Cardiac septum (tissue), 1 donor: Measurements from ENCODE around the gene SH3GL3. TPM values are rescaled to one million over a fixed set of nuclear protein-coding genes. Genes with fewer than 3 reads are reported as not detected.

ENCODE experiments used
- DNase-seq: peaks from one replicate; pipeline ENCODE4 v3.0.0-alpha.2; 2020; ENCODE audit warnings: low spot score
- intact Hi-C: fragments of 100-400 bp; cut with DNase I; formaldehyde crosslinking; loops from one replicate; pipeline ENCODE4 v1.14.0; 2022
- total RNA-seq: library from RNA; stranded (reverse); fragmentation: NEBNext Ultra II Directional; extraction: Animal tissue kit (Norgen Biotek cat#: 25700); gene quantifications from one replicate; pipeline ENCODE4 v1.2.1, GENCODE V29; 2021
- donor health status: DM: no; HTN: no; CAD: no.

SH3GL3 gene
- total RNA-seq, 1 donor from 2014 or later, result not detected

DNA sequence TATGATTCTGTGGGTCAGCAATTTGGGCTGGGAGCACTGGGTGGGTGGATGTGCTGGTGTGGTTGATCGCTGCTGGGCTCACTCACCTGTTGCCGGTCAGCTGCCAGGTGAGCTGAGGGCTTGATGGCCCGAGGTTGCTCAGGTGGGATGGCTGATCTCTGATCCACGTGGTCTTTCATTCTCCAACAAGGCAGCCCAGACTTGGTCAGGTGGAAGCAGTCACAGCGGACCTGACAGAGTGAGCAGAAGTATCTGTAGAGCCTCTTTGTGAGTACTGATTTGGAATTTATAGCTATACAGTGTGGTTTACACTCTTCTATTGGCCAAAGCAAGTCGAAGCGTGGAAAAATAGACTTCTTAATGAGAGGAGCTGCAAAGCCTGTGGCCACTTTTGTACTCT lies 109.6 kb downstream of the SH3GL3 start:
- no peak for DNase-seq
- intact Hi-C loops, result loop anchor here (5.0 kb wide), 1 partner anchor 119 kb away; no protein-coding TSS in a partner anchor

GRCh38 chr15:83558146-83558545 lies 111.0 kb downstream of the SH3GL3 start:
- intact Hi-C loops, result loop anchor here (2.0 to 5.0 kb wide), 2 partner anchors 121 to 309 kb away; no protein-coding TSS in a partner anchor
- DNase-seq, result no peak

- intact Hi-C loops, result loop anchor here (2.0 to 5.0 kb wide), 2 partner anchors 122 to 311 kb away; no protein-coding TSS in a partner anchor
- DNase-seq, result peak; percentile 44
Observed at GRCh38 chr15:83559310-83559966, 112.3 kb downstream of the SH3GL3 start.

DNA sequence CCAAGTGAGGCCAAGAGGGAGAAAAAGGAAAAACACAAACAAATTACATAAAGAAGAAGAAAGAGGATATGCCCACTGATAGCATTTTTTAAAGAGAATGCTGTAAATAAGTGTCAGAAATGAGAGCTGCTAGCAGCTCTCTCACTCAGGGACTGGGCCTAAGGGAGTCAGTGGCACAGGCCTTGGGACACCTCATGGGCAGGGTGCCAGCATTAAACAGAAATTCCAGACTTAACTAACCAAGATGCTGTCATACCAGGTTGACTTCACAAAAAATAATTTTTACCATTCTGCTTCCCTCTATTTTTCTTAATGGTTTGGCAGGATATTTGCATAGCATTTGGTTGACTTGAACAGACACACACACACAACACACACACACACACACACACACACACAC lies 114.5 kb downstream of the SH3GL3 start:
- intact Hi-C loops, result no loop called here
- DNase-seq, result no peak

- DNase-seq, result no peak
Observed at GRCh38 chr15:83565138-83565537, 118.0 kb downstream of the SH3GL3 start.

GRCh38 chr15:83565553-83566159 lies 118.5 kb downstream of the SH3GL3 start:
- intact Hi-C loops, result no loop called here
- no peak for DNase-seq

More at GRCh38 chr15:83565138-83565537, 118.0 kb downstream of the SH3GL3 start:
- intact Hi-C loops, result no loop called here

GRCh38 chr15:83567318-83567717 lies 120.2 kb downstream of the SH3GL3 start:
- DNase-seq, result no peak
- intact Hi-C loops, result no loop called here

GRCh38 chr15:83569341-83569740 lies 122.2 kb downstream of the SH3GL3 start:
- intact Hi-C loops, result no loop called here
- no peak for DNase-seq

GRCh38 chr15:83570756-83571155 lies 123.6 kb downstream of the SH3GL3 start:
- intact Hi-C loops, result no loop called here
- DNase-seq, result no peak

GRCh38 chr15:83571820-83572707 lies 124.9 kb downstream of the SH3GL3 start:
- intact Hi-C loops, result no loop called here
- DNase-seq, result no peak

- intact Hi-C loops, result no loop called here
- no peak for DNase-seq
Observed at GRCh38 chr15:83574345-83574744, 127.2 kb downstream of the SH3GL3 start.

DNA sequence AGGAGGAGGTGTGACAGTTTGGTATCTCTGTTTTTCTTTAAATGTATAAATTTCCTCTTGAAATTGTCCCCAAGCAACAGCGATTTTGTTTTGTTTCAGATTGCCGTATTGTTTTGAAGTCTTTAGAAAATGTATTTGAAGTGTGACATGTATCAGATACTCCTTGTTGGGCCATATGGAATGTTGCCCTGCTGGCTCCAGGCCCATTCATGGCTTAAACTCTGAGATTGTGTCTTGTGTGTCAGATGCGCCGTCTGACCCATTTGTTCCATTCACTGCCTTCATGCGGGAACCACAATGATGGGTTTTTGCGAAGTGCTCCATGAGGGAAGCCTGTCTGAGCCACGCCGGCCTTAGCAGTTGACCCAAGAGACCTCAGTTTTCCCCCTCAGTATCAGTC lies 131.6 kb downstream of the SH3GL3 start:
- DNase-seq, result no peak
- intact Hi-C loops, result no loop called here

DNA sequence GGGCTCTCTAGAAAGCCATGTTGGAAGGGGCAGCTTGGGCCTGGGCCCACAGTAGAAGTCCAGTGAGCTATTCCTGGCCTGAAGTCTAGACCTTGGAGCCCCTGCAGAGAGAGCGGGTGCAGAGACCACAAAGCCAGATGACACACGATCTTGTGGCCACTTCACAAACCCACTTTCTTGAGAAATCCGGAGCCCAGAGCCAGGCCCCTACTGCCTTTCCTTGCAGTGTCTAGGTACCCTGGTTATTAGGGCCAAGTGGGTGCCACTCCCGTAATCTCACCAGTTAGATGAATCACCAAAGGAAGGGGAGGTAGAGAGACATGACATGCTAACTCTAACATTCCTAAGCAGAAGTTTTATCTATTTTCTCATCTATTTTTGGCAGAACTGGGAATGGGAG lies 134.2 kb downstream of the SH3GL3 start:
- intact Hi-C loops, result no loop called here
- no peak for DNase-seq

DNA sequence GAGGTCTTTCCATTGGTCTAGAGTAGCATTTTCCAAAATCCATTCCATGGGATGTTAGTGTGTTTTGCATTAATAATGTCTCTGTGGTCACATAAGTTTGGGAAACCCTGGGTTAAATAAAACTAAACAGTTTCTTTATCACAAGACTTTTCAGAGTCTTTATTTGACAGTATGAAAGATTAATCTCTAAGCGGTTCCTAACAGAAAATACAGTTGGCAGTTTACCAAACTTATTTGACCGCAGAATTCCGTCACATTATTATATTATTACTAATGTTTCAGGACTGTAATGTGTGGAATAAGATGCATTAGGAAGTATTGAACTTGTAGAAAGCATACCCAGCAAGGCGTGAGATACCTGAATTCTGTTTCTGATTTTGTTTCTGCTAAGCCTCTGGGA lies 135.2 kb downstream of the SH3GL3 start:
- no peak for DNase-seq
- intact Hi-C loops, result no loop called here

DNA sequence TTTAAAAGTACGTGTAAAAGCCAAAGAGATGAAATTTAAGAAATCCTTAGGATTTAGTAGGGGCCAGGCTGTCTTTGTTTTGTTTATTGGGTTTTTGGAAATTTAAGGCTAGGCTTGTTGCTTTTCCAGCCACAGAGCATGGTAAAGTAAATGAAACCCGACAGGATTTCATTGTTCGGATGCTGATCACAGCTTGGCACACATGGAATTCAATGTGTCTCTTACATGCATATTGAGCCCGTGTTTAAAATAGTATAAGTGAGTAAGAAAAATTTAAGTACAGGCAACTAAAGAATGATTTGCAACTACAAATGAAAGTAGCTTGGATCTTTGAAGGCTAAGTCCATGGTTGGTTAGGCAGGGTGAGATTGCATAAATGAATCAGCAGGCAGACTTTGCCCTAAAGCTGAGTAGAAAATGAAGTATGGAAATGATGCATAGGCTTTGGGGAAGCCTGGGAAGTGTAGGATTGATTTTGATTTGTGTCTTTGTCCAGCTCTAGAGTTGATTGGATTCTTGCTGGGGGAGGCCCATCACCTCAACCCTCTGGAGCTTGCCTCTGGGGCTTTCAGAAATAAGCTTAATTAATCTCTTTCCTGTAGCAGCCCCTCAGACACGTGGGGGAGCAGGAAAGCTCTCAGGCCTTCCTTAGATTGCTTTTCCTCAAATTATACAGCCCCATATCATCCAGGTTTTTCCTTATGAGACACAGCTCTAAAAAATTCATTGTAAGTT lies 138.6 kb downstream of the SH3GL3 start:
- no peak for DNase-seq
- intact Hi-C loops, result no loop called here

DNA sequence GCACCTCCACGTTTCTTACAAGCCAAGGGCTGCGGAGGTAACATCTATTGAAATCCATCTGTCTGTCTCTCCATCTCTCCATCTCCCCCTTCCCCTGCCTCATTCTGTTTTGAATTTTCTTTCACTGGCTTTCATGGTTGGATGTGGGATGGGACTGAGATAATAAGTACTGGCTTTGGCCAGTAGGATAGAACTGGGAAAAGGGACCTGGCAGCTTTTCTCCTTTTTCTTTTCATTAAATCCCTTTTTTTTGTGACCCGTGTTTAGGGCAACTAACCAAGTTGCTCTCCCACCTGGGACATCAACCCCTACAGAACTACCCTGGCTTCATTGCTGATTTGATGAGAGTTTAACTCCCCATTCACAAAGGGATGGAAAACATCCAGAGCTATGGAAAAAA lies 139.9 kb downstream of the SH3GL3 start:
- intact Hi-C loops, result no loop called here
- DNase-seq, result no peak

GRCh38 chr15:83588441-83588840 lies 141.3 kb downstream of the SH3GL3 start:
- intact Hi-C loops, result no loop called here
- DNase-seq, result no peak

- DNase-seq, result no peak
- intact Hi-C loops, result no loop called here
Observed at GRCh38 chr15:83592370-83593040, 145.4 kb downstream of the SH3GL3 start.

DNA sequence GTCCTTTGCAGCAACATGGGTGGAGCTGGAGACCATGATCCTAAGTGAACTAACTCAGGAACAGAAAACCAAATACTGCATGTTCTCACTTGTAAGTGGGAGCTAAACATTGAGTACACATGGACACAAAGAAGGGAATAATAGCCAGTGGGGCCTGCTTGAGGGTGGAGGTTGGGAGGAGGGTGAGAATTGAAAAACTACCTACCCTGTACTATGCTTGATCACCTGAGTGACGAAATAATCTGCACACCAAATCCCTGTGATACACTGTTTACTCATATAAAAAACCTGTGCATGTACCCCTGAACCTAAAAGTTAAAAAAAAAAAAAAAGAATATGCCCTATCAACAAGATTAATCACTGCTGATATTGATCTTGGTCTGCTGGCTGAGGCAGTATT lies 148.1 kb downstream of the SH3GL3 start:
- no peak for DNase-seq
- intact Hi-C loops, result no loop called here
